Osteocyte (in vitro differentiated cells): ENCODE results near the gene POU2F2. TPM values are rescaled to one million over a fixed set of nuclear protein-coding genes. Genes with fewer than 3 reads are reported as not detected.

ENCODE experiments used
- DNase-seq: peaks from one replicate; pipeline ENCODE4 v3.0.0; 2021; ENCODE audit warnings: mixed read lengths; ENCODE audit not compliant: unreplicated experiment; ENCODE audit errors: extremely low spot score
- H3K27ac Mint-ChIP-seq: one replicate; pipeline ENCODE4 v1.8.0; 2021; ENCODE audit warnings: mild to moderate bottlenecking, mixed read lengths; ENCODE audit not compliant: unreplicated experiment
- H3K27me3 Mint-ChIP-seq: one replicate; pipeline ENCODE4 v1.8.0; 2021; ENCODE audit warnings: mixed read lengths; ENCODE audit not compliant: unreplicated experiment
- H3K36me3 Mint-ChIP-seq: one replicate; pipeline ENCODE4 v1.8.0; 2021; ENCODE audit warnings: mixed read lengths; ENCODE audit not compliant: unreplicated experiment
- H3K4me1 Mint-ChIP-seq: one replicate; pipeline ENCODE4 v1.8.0; 2021; ENCODE audit warnings: mixed read lengths; ENCODE audit not compliant: unreplicated experiment
- H3K4me3 Mint-ChIP-seq: one replicate; pipeline ENCODE4 v1.8.0; 2021; ENCODE audit warnings: mild to moderate bottlenecking, moderate library complexity, mixed read lengths; ENCODE audit not compliant: unreplicated experiment
- H3K9me3 Mint-ChIP-seq: one replicate; pipeline ENCODE4 v1.8.0; 2021; ENCODE audit warnings: mixed read lengths; ENCODE audit not compliant: unreplicated experiment
- CTCF ChIP-seq: fragments of 200-600 bp; sonication (generic); IDR thresholded peaks from 2 replicates; pipeline ENCODE4 v1.5.0; 2021; ENCODE audit warnings: antibody characterized with exemption, mild to moderate bottlenecking, moderate library complexity
- total RNA-seq: library from RNA; stranded (reverse); gene quantifications from 2 replicates; pipeline ENCODE4 v1.2.1, GENCODE V29; 2021

The POU2F2 gene
- total RNA-seq, 1 donor from 2014 or later = 0.64 TPM

- Mint-ChIP-seq H3K4me1 (peaks cover 10% of the 10 kb centered on the region), H3K27me3 (peaks cover 45% of the 10 kb centered on the region), H3K4me3 (peak overlapping the region; percentile 78), H3K27ac (no peak overlapping the region), H3K9me3 (no peaks in the 10 kb centered on the region), H3K36me3 (no peaks in the 10 kb centered on the region)
- DNase-seq = no peak
- no peak for TF ChIP-seq CTCF
Observed at GRCh38 chr19:42175952-42176648, 43.9 kb upstream of the POU2F2 start.

- DNase-seq = no peak
- H3K9me3 Mint-ChIP-seq = no peaks in the 10 kb centered on the region
- H3K27ac Mint-ChIP-seq = no peak overlapping the region
- H3K4me1 Mint-ChIP-seq = peaks cover 10% of the 10 kb centered on the region
- TF ChIP-seq CTCF = no peak
- H3K36me3 Mint-ChIP-seq = no peaks in the 10 kb centered on the region
- H3K27me3 Mint-ChIP-seq = peaks cover 46% of the 10 kb centered on the region
- peak overlapping the region; percentile 9 for H3K4me3 Mint-ChIP-seq
Observed at GRCh38 chr19:42174958-42175734, 42.9 kb upstream of the POU2F2 start.

GRCh38 chr19:42174188-42174587, 41.9 kb upstream of the POU2F2 start:
- peaks cover 10% of the 10 kb centered on the region for H3K4me1 Mint-ChIP-seq
- H3K27ac Mint-ChIP-seq = no peak overlapping the region
- H3K36me3 Mint-ChIP-seq = no peaks in the 10 kb centered on the region
- H3K27me3 Mint-ChIP-seq = peaks cover 46% of the 10 kb centered on the region
- TF ChIP-seq CTCF = no peak
- no peak for DNase-seq
- no peak overlapping the region for H3K4me3 Mint-ChIP-seq
- no peaks in the 10 kb centered on the region for H3K9me3 Mint-ChIP-seq

GRCh38 chr19:42173695-42174094, 41.4 kb upstream of the POU2F2 start:
- DNase-seq = no peak
- no peaks in the 10 kb centered on the region for H3K9me3 Mint-ChIP-seq
- no peak for TF ChIP-seq CTCF
- H3K27me3 Mint-ChIP-seq = peaks cover 50% of the 10 kb centered on the region
- no peak overlapping the region for H3K27ac Mint-ChIP-seq
- no peaks in the 10 kb centered on the region for H3K36me3 Mint-ChIP-seq
- peaks cover 10% of the 10 kb centered on the region for H3K4me1 Mint-ChIP-seq
- no peak overlapping the region for H3K4me3 Mint-ChIP-seq

GRCh38 chr19:42172261-42172660, 40.0 kb upstream of the POU2F2 start:
- peaks cover 56% of the 10 kb centered on the region for H3K27me3 Mint-ChIP-seq
- no peak for DNase-seq
- no peak overlapping the region for H3K27ac Mint-ChIP-seq
- H3K9me3 Mint-ChIP-seq = no peaks in the 10 kb centered on the region
- no peak for TF ChIP-seq CTCF
- no peak overlapping the region for H3K4me3 Mint-ChIP-seq
- peaks cover 10% of the 10 kb centered on the region for H3K4me1 Mint-ChIP-seq
- no peaks in the 10 kb centered on the region for H3K36me3 Mint-ChIP-seq
